Neural progenitor cell (in vitro differentiated cells): ENCODE results near the gene RBBP5. TPM values are rescaled to one million over a fixed set of nuclear protein-coding genes. Genes with fewer than 3 reads are reported as not detected.

Experiments
- DNase-seq: peaks from one replicate; pipeline ENCODE4 v3.0.0-alpha.2; 2016; ENCODE audit warnings: low spot score
- H2AFZ ChIP-seq: fragments of 200-600 bp; sonication (generic); replicated peaks from 2 replicates; pipeline ENCODE4 v1.6.1; 2016; ENCODE audit warnings: antibody characterized with exemption
- H3F3A ChIP-seq: fragments of 200-600 bp; sonication (generic); 2 replicates; pipeline ENCODE4 v1.6.1; 2016; ENCODE audit warnings: antibody characterized with exemption, low read depth
- H3K27ac ChIP-seq: fragments of 200-600 bp; sonication (generic); 2 replicates; pipeline ENCODE4 v1.5.1; 2016; ENCODE audit warnings: mild to moderate bottlenecking
- H3K27me3 ChIP-seq: fragments of 200-600 bp; sonication (generic); 2 replicates; pipeline ENCODE4 v1.6.1; 2016; ENCODE audit warnings: mild to moderate bottlenecking, moderate library complexity
- H3K36me3 ChIP-seq: fragments of 200-600 bp; sonication (generic); 2 replicates; pipeline ENCODE4 v1.5.1; 2016
- H3K4me1 ChIP-seq: fragments of 200-600 bp; sonication (generic); 2 replicates; pipeline ENCODE4 v1.6.1; 2016; ENCODE audit warnings: mixed run types
- H3K4me2 ChIP-seq: fragments of 200-600 bp; sonication (generic); 2 replicates; pipeline ENCODE4 v1.6.1; 2016
- H3K4me3 ChIP-seq: fragments of 200-600 bp; sonication (generic); 2 replicates; pipeline ENCODE4 v1.5.1; 2016
- H3K79me2 ChIP-seq: fragments of 200-600 bp; sonication (generic); 2 replicates; pipeline ENCODE4 v1.6.1; 2016; ENCODE audit warnings: low read depth
- H3K9ac ChIP-seq: fragments of 200-600 bp; sonication (generic); 2 replicates; pipeline ENCODE4 v1.6.1; 2016
- H3K9me3 ChIP-seq: fragments of 200-600 bp; sonication (generic); 2 replicates; pipeline ENCODE4 v1.5.1; 2016; ENCODE audit warnings: low read depth
- H4K20me1 ChIP-seq: fragments of 200-600 bp; sonication (generic); 2 replicates; pipeline ENCODE4 v1.6.1; 2016; ENCODE audit warnings: low read depth
- H3K27ac Mint-ChIP-seq: 3 replicates; pipeline ENCODE4 v1.8.0; 2021; ENCODE audit warnings: mixed read lengths
- H3K27me3 Mint-ChIP-seq: 2 replicates; pipeline ENCODE4 v1.8.0; 2022; ENCODE audit warnings: low read depth, mild to moderate bottlenecking, inconsistent platforms, moderate library complexity, mixed read lengths; ENCODE audit not compliant: insufficient read depth
- H3K36me3 Mint-ChIP-seq: 3 replicates; pipeline ENCODE4 v1.8.0; 2021; ENCODE audit warnings: mixed read lengths
- H3K4me1 Mint-ChIP-seq: 3 replicates; pipeline ENCODE4 v1.8.0; 2021; ENCODE audit warnings: mixed read lengths
- H3K4me3 Mint-ChIP-seq: 3 replicates; pipeline ENCODE4 v1.8.0; 2021; ENCODE audit warnings: mild to moderate bottlenecking, moderate library complexity, mixed read lengths
- H3K9me3 Mint-ChIP-seq: 3 replicates; pipeline ENCODE4 v1.8.0; 2020; ENCODE audit warnings: mixed read lengths
- EZH2 ChIP-seq: fragments of 200-600 bp; sonication (generic); IDR thresholded peaks from 2 replicates; pipeline ENCODE4 v1.6.1; 2017; ENCODE audit warnings: antibody characterized with exemption, mild to moderate bottlenecking, moderate library complexity
- EZH2phosphoT487 ChIP-seq: fragments of 200-600 bp; sonication (generic); IDR thresholded peaks from 2 replicates; pipeline ENCODE4 v1.6.1; 2017; ENCODE audit warnings: antibody characterized with exemption
- total RNA-seq: library from RNA; depleted of rRNA; stranded (reverse); fragments of >200 nt; gene quantifications from 2 replicates; pipeline ENCODE4 v1.2.3, GENCODE V29; 2015; ENCODE audit warnings: low replicate concordance
- TF ChIP-seq, protein P1 (sequence below): fragments of 200-600 bp; sonication (generic); IDR thresholded peaks from 2 replicates; pipeline ENCODE4 v1.5.1; 2017; ENCODE audit warnings: antibody characterized with exemption, mild to moderate bottlenecking

RBBP5 gene
- total RNA-seq, 1 donor from 2014 or later: 30.1 TPM

- Histone ChIP-seq H3K4me2 (no peak overlapping the region), H3K36me3 (no peaks in the 10 kb centered on the region), H3K4me3 (no peak overlapping the region), H3K9me3 (no peaks in the 10 kb centered on the region), H4K20me1 (no peaks in the 10 kb centered on the region), H3K9ac (no peak overlapping the region), H3K27ac (no peak overlapping the region), H3K27me3 (no peaks in the 10 kb centered on the region), H2AFZ (no peak overlapping the region), H3K4me1 (peaks cover 3% of the 10 kb centered on the region), H3F3A (no peaks in the 10 kb centered on the region), H3K79me2 (no peaks in the 10 kb centered on the region)
- Mint-ChIP-seq H3K4me3 (no peak overlapping the region), H3K4me1 (peaks cover 18% of the 10 kb centered on the region), H3K9me3 (no peaks in the 10 kb centered on the region), H3K27me3 (peaks cover 18% of the 10 kb centered on the region), H3K36me3 (no peaks in the 10 kb centered on the region), H3K27ac (peak overlapping the region; percentile 66)
- TF ChIP-seq, protein P1, sequence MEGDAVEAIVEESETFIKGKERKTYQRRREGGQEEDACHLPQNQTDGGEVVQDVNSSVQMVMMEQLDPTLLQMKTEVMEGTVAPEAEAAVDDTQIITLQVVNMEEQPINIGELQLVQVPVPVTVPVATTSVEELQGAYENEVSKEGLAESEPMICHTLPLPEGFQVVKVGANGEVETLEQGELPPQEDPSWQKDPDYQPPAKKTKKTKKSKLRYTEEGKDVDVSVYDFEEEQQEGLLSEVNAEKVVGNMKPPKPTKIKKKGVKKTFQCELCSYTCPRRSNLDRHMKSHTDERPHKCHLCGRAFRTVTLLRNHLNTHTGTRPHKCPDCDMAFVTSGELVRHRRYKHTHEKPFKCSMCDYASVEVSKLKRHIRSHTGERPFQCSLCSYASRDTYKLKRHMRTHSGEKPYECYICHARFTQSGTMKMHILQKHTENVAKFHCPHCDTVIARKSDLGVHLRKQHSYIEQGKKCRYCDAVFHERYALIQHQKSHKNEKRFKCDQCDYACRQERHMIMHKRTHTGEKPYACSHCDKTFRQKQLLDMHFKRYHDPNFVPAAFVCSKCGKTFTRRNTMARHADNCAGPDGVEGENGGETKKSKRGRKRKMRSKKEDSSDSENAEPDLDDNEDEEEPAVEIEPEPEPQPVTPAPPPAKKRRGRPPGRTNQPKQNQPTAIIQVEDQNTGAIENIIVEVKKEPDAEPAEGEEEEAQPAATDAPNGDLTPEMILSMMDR: no peak
- TF ChIP-seq EZH2 (no peak), EZH2phosphoT487 (no peak)
- DNase-seq: no peak
Observed at GRCh38 chr1:205062319-205062718, 59.5 kb downstream of the RBBP5 start.

- Histone ChIP-seq H3K27ac (no peak overlapping the region), H3K4me2 (peak overlapping the region; percentile 19), H3F3A (peaks cover under 1% of the 10 kb centered on the region), H3K9me3 (no peaks in the 10 kb centered on the region), H3K4me1 (peaks cover 4% of the 10 kb centered on the region), H2AFZ (peak overlapping the region; percentile 46), H3K79me2 (no peaks in the 10 kb centered on the region), H3K27me3 (no peaks in the 10 kb centered on the region), H3K9ac (no peak overlapping the region), H3K4me3 (no peak overlapping the region), H4K20me1 (no peaks in the 10 kb centered on the region), H3K36me3 (no peaks in the 10 kb centered on the region)
- peak; percentile 89 for DNase-seq
- H3K27ac Mint-ChIP-seq: peak overlapping the region; percentile 53
- no peak overlapping the region for H3K4me3 Mint-ChIP-seq
- H3K27me3 Mint-ChIP-seq: peaks cover 18% of the 10 kb centered on the region
- TF ChIP-seq, protein P1: peak; percentile 97
- TF ChIP-seq EZH2phosphoT487: no peak
- TF ChIP-seq EZH2: no peak
- no peaks in the 10 kb centered on the region for H3K36me3 Mint-ChIP-seq
- peaks cover 23% of the 10 kb centered on the region for H3K4me1 Mint-ChIP-seq
- no peaks in the 10 kb centered on the region for H3K9me3 Mint-ChIP-seq
Observed at GRCh38 chr1:205061665-205062069, 60.1 kb downstream of the RBBP5 start.

DNA sequence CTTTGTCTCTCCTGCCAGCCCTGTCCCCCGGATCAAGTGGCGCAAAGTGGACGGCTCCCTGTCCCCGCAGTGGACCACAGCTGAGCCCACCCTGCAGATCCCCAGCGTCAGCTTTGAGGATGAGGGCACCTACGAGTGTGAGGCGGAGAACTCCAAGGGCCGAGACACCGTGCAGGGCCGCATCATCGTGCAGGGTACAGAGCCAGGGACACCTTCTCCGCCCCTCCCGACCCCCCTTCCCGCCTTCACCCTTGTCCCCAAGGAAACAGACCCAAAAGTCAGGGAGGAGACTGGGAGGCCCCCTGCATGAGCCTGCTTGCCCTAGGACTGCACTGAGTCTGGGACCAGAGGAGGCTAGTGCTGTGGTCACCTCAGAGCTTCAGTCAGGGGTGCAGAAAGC lies 60.6 kb downstream of the RBBP5 start:
- peak overlapping the region; percentile 53 for H3K27ac Mint-ChIP-seq
- no peaks in the 10 kb centered on the region for H3K9me3 Mint-ChIP-seq
- H3K36me3 ChIP-seq: no peaks in the 10 kb centered on the region

More for the DNA sequence above, 60.6 kb downstream of the RBBP5 start:
- Histone ChIP-seq H3K9ac (no peak overlapping the region), H3K4me3 (no peak overlapping the region), H3K27ac (no peak overlapping the region), H3K9me3 (no peaks in the 10 kb centered on the region), H3K4me2 (no peak overlapping the region), H3K27me3 (no peaks in the 10 kb centered on the region), H3K79me2 (no peaks in the 10 kb centered on the region), H3F3A (peaks cover 5% of the 10 kb centered on the region), H4K20me1 (no peaks in the 10 kb centered on the region), H2AFZ (peak overlapping the region; percentile 46), H3K4me1 (peaks cover 8% of the 10 kb centered on the region)
- no peaks in the 10 kb centered on the region for H3K36me3 Mint-ChIP-seq
- peaks cover 15% of the 10 kb centered on the region for H3K27me3 Mint-ChIP-seq
- H3K4me1 Mint-ChIP-seq: peaks cover 23% of the 10 kb centered on the region
- H3K4me3 Mint-ChIP-seq: no peak overlapping the region
- DNase-seq: no peak
- no peak for TF ChIP-seq EZH2
- TF ChIP-seq EZH2phosphoT487: no peak
- TF ChIP-seq, protein P1: no peak
